ENCODE results near the gene OPCML. TPM values are rescaled to one million over a fixed set of nuclear protein-coding genes. Genes with fewer than 3 reads are reported as not detected.

The OPCML gene
- total RNA-seq, 1 donor from 2014 or later = 0.61 TPM

GRCh38 chr11:133015457-133015856 lies 516.8 kb downstream of the OPCML start:
- Mint-ChIP-seq H3K27me3 (ENCODE audit: unreplicated experiment) (no peaks in the 10 kb centered on the region), H3K4me3 (ENCODE audit: unreplicated experiment) (no peak overlapping the region), H3K4me1 (ENCODE audit: low read depth, unreplicated experiment) (peaks cover 5% of the 10 kb centered on the region), H3K9me3 (ENCODE audit: unreplicated experiment) (no peaks in the 10 kb centered on the region), H3K27ac (ENCODE audit: unreplicated experiment) (no peak overlapping the region), H3K36me3 (ENCODE audit: unreplicated experiment) (no peaks in the 10 kb centered on the region)
- DNase-seq = no peak
- no peak for TF ChIP-seq CTCF (IDR thresholded peaks at IDR 0.05; ENCODE audit: partially characterized antibody, unreplicated experiment)

- peaks cover 4% of the 10 kb centered on the region for H3K4me1 Mint-ChIP-seq (ENCODE audit: low read depth, unreplicated experiment)
- H3K9me3 Mint-ChIP-seq (ENCODE audit: unreplicated experiment) = no peaks in the 10 kb centered on the region
- no peak for DNase-seq
- H3K36me3 Mint-ChIP-seq (ENCODE audit: unreplicated experiment) = no peaks in the 10 kb centered on the region
- no peaks in the 10 kb centered on the region for H3K27me3 Mint-ChIP-seq (ENCODE audit: unreplicated experiment)
- TF ChIP-seq CTCF (IDR thresholded peaks at IDR 0.05; ENCODE audit: partially characterized antibody, unreplicated experiment) = no peak
- H3K4me3 Mint-ChIP-seq (ENCODE audit: unreplicated experiment) = no peak overlapping the region
- H3K27ac Mint-ChIP-seq (ENCODE audit: unreplicated experiment) = no peak overlapping the region
Observed at GRCh38 chr11:133014337-133014736, 518.0 kb downstream of the OPCML start.

GRCh38 chr11:133012803-133013202 lies 519.5 kb downstream of the OPCML start:
- H3K4me3 Mint-ChIP-seq (ENCODE audit: unreplicated experiment) = no peak overlapping the region
- H3K27ac Mint-ChIP-seq (ENCODE audit: unreplicated experiment) = no peak overlapping the region
- H3K9me3 Mint-ChIP-seq (ENCODE audit: unreplicated experiment) = no peaks in the 10 kb centered on the region
- H3K36me3 Mint-ChIP-seq (ENCODE audit: unreplicated experiment) = no peaks in the 10 kb centered on the region
- no peak for DNase-seq
- peaks cover 4% of the 10 kb centered on the region for H3K4me1 Mint-ChIP-seq (ENCODE audit: low read depth, unreplicated experiment)
- no peaks in the 10 kb centered on the region for H3K27me3 Mint-ChIP-seq (ENCODE audit: unreplicated experiment)
- no peak for TF ChIP-seq CTCF (IDR thresholded peaks at IDR 0.05; ENCODE audit: partially characterized antibody, unreplicated experiment)

GRCh38 chr11:133011604-133012003 lies 520.7 kb downstream of the OPCML start:
- Mint-ChIP-seq H3K36me3 (ENCODE audit: unreplicated experiment) (no peaks in the 10 kb centered on the region), H3K27me3 (ENCODE audit: unreplicated experiment) (no peaks in the 10 kb centered on the region)

More at GRCh38 chr11:133011604-133012003, 520.7 kb downstream of the OPCML start:
- DNase-seq = no peak
- no peak overlapping the region for H3K4me3 Mint-ChIP-seq (ENCODE audit: unreplicated experiment)
- H3K4me1 Mint-ChIP-seq (ENCODE audit: low read depth, unreplicated experiment) = peaks cover 4% of the 10 kb centered on the region
- H3K9me3 Mint-ChIP-seq (ENCODE audit: unreplicated experiment) = no peaks in the 10 kb centered on the region
- no peak overlapping the region for H3K27ac Mint-ChIP-seq (ENCODE audit: unreplicated experiment)
- no peak for TF ChIP-seq CTCF (IDR thresholded peaks at IDR 0.05; ENCODE audit: partially characterized antibody, unreplicated experiment)
